ENCODE measurements around the gene AQP10. TPM values are rescaled to one million over a fixed set of nuclear protein-coding genes. Genes with fewer than 3 reads are reported as not detected.
A peak's percentile ranks its signal among the peaks of the same experiment; 100 is the strongest.

The AQP10 gene
- total and polyA plus RNA-seq, 2 of the 4 experiments (the other 2 are of a cell fraction) = not detected

- POLR2A ChIA-PET (ENCODE audit: unreplicated experiment) = no interaction called here
- H2BK120ac ChIP-seq (ENCODE audit: low read depth, low read length) = no peak overlapping the region
- H2BK15ac ChIP-seq (ENCODE audit: low read depth, low read length) = no peak overlapping the region
- H3K27me3 ChIP-seq (ENCODE audit: control insufficient read depth, insufficient read depth, low read length) = no peaks in the 10 kb centered on the region
- DNase-seq (no peak), ATAC-seq (ENCODE audit: low read depth) (no peak)
- no peak overlapping the region for H3K18ac ChIP-seq (ENCODE audit: low read depth, low read length)
- no peak overlapping the region for H2BK20ac ChIP-seq (ENCODE audit: low read depth, low read length)
- H4K20me1 ChIP-seq (ENCODE audit: insufficient read depth, low read length) = peaks cover 10% of the 10 kb centered on the region; the same call in 1 of the 2 replicates
- peak overlapping the region; percentile 82 for H2AK9ac ChIP-seq (replicated peaks; ENCODE audit: low read depth, low read length, poor library complexity)
- no peak overlapping the region for H3K27ac ChIP-seq (ENCODE audit: insufficient read depth, low read length)
- in situ Hi-C loops (cut with MboI; ENCODE audit: low sequenced_read_pairs) = no loop called here
- no peak overlapping the region for H2AFZ ChIP-seq (replicated peaks; ENCODE audit: low read length, poor library complexity)
- peaks cover 86% of the 10 kb centered on the region for H3K36me3 ChIP-seq (ENCODE audit: control insufficient read depth, insufficient read depth, low read length)
- H3K79me1 ChIP-seq (ENCODE audit: low read depth in 1 of 2, low read length in 2 of 2) = peaks cover 12 to 39% of the 10 kb centered on the region in 2 experiments
- CTCF ChIA-PET = no interaction called here
- H3K9me3 ChIP-seq (ENCODE audit: control insufficient read depth, insufficient read depth, low read length) = no peaks in the 10 kb centered on the region
- no peak overlapping the region for H4K5ac ChIP-seq (ENCODE audit: low read depth, low read length)
- no peak overlapping the region for H2AK5ac ChIP-seq (ENCODE audit: low read depth, low read length)
- BruUV-seq (replicated peaks) = no TSS peak
- no peak overlapping the region for H4K91ac ChIP-seq (ENCODE audit: insufficient read depth, low read depth, low read length)
- intact Hi-C loops (cut with micrococcal nuclease) = no loop called here
- H3K23ac ChIP-seq (ENCODE audit: low read depth, low read length) = no peak overlapping the region
- H3K4ac ChIP-seq (ENCODE audit: low read depth, low read length) = no peak overlapping the region
- dilution Hi-C loops (cut with HindIII; ENCODE audit: low sequenced_read_pairs, unreplicated experiment) = no loop called here
- TF ChIP-seq CEBPB (IDR thresholded peaks at IDR 0.05; ENCODE audit: low read depth, low read length) = no peak
- no peak for TF ChIP-seq CTCF (conservative IDR thresholded peaks at IDR 0.05; ENCODE audit: low read depth, low read length)
- TF ChIP-seq SMC3 (IDR thresholded peaks at IDR 0.05; ENCODE audit: low read depth, low read length) = no peak
- TF ChIP-seq USF2 (IDR thresholded peaks at IDR 0.05; ENCODE audit: low read depth, low read length) = no peak
- TF ChIP-seq MXI1 (IDR thresholded peaks at IDR 0.05; ENCODE audit: borderline replicate concordance, low read depth, low read length) = no peak
- TF ChIP-seq RFX5 (IDR thresholded peaks at IDR 0.05; ENCODE audit: low read depth, low read length) = no peak
- no peak for TF ChIP-seq ELK1 (IDR thresholded peaks at IDR 0.05; ENCODE audit: borderline replicate concordance, low read depth, low read length)
- no peak for TF ChIP-seq BHLHE40 (IDR thresholded peaks at IDR 0.05; ENCODE audit: low read depth, low read length)
- TF ChIP-seq MAZ (IDR thresholded peaks at IDR 0.05; ENCODE audit: borderline replicate concordance, low read depth, low read length) = no peak
- no peak for TF ChIP-seq MAFK (IDR thresholded peaks at IDR 0.05; ENCODE audit: low read depth, low read length)
- TF ChIP-seq FOS (IDR thresholded peaks at IDR 0.05; ENCODE audit: low read depth, low read length) = no peak
- TF ChIP-seq NFE2L2 (IDR thresholded peaks at IDR 0.05; ENCODE audit: low read depth, low read length) = no peak
- no peak for TF ChIP-seq RAD21 (IDR thresholded peaks at IDR 0.05; ENCODE audit: low read length)
- no peak for TF ChIP-seq POLR2A (IDR thresholded peaks at IDR 0.05; ENCODE audit: low read depth, low read length)
- no peak for TF ChIP-seq CHD1 (IDR thresholded peaks at IDR 0.05; ENCODE audit: low read depth, low read length)
- H2BK5ac ChIP-seq (ENCODE audit: low read depth, low read length, poor library complexity, severe bottlenecking) = no peak overlapping the region
- H3K4me1 ChIP-seq (ENCODE audit: control insufficient read depth, insufficient read depth, low read length) = no peaks in the 10 kb centered on the region
- H3K56ac ChIP-seq (ENCODE audit: extremely low read depth, insufficient read depth, low read length) = no peak overlapping the region
- H3K4me2 ChIP-seq (ENCODE audit: low read depth, low read length) = no peak overlapping the region
- no peak overlapping the region for H3K9ac ChIP-seq (ENCODE audit: low read depth, low read length)
- H3K4me3 ChIP-seq (ENCODE audit: insufficient read depth, low read depth, low read length) = no peak overlapping the region
- WGBS, 2 experiments (ENCODE audit: extremely low coverage in 2 of 2, insufficient read length in 1 of 2) = 71% methylated on average over 4 of the region's 7 CpGs; no CpG with 5 or more reads in 1 of the 2 experiments
- peaks cover 7% of the 10 kb centered on the region; the same call in 1 of the 2 replicates for H3K9me1 ChIP-seq (ENCODE audit: insufficient read depth, low read length)
- no peak overlapping the region for H3K14ac ChIP-seq (replicated peaks; ENCODE audit: low read depth, low read length)
- H4K8ac ChIP-seq (ENCODE audit: low read depth in 2 of 2, low read length in 2 of 2) = no peak overlapping the region
Measured at GRCh38 chr1:154342132-154342531, 21.2 kb downstream of the AQP10 start.

All from IMR-90 (cell line).